Endothelial cell (in vitro differentiated cells): ENCODE measurements around the gene KRT71. TPM values are rescaled to one million over a fixed set of nuclear protein-coding genes. Genes with fewer than 3 reads are reported as not detected.

Experiments used
- DNase-seq: peaks from one replicate; pipeline ENCODE4 v3.0.0; 2021; ENCODE audit warnings: low spot score
- H3K27ac Mint-ChIP-seq: one replicate; pipeline ENCODE4 v1.8.0; 2021; ENCODE audit warnings: mixed read lengths, inconsistent platforms; ENCODE audit not compliant: unreplicated experiment
- H3K27me3 Mint-ChIP-seq: one replicate; pipeline ENCODE4 v1.8.0; 2021; ENCODE audit warnings: mild to moderate bottlenecking, moderate library complexity, mixed read lengths, inconsistent platforms; ENCODE audit not compliant: unreplicated experiment
- H3K36me3 Mint-ChIP-seq: one replicate; pipeline ENCODE4 v1.8.0; 2021; ENCODE audit warnings: mild to moderate bottlenecking, low read depth, mixed read lengths, inconsistent platforms; ENCODE audit not compliant: unreplicated experiment
- H3K4me1 Mint-ChIP-seq: one replicate; pipeline ENCODE4 v1.8.0; 2021; ENCODE audit warnings: mild to moderate bottlenecking, mixed read lengths, inconsistent platforms; ENCODE audit not compliant: unreplicated experiment
- H3K4me3 Mint-ChIP-seq: one replicate; pipeline ENCODE4 v1.8.0; 2021; ENCODE audit warnings: mild to moderate bottlenecking, mixed read lengths, inconsistent platforms; ENCODE audit not compliant: unreplicated experiment
- H3K9me3 Mint-ChIP-seq: one replicate; pipeline ENCODE4 v1.8.0; 2021; ENCODE audit warnings: mixed read lengths, inconsistent platforms; ENCODE audit not compliant: unreplicated experiment
- CTCF ChIP-seq: fragments of 200-600 bp; sonication (generic); IDR thresholded peaks from one replicate; pipeline ENCODE4 v1.5.0; 2021; ENCODE audit warnings: antibody characterized with exemption; ENCODE audit not compliant: unreplicated experiment
- total RNA-seq: library from RNA; stranded (reverse); fragmentation: NEBNext Ultra II Directional; extraction: Animal tissue kit (Norgen Biotek cat#: 25700); gene quantifications from one replicate; pipeline ENCODE4 v1.2.1, GENCODE V29; 2021; ENCODE audit not compliant: unreplicated experiment

The KRT71 gene
- total RNA-seq, 1 donor from 2014 or later: not detected

- H3K4me3 Mint-ChIP-seq: no peak overlapping the region
Observed at GRCh38 chr12:52551216-52551865, 1.6 kb downstream of the KRT71 start.

GRCh38 chr12:52546126-52546525, 6.8 kb downstream of the KRT71 start:
- Mint-ChIP-seq H3K36me3 (no peaks in the 10 kb centered on the region), H3K9me3 (no peaks in the 10 kb centered on the region), H3K27ac (no peak overlapping the region), H3K4me3 (no peak overlapping the region), H3K27me3 (peaks cover 4% of the 10 kb centered on the region), H3K4me1 (no peaks in the 10 kb centered on the region)
- no peak for DNase-seq
- no peak for TF ChIP-seq CTCF

More at GRCh38 chr12:52551216-52551865, 1.6 kb downstream of the KRT71 start:
- H3K27me3 Mint-ChIP-seq: peaks cover 9% of the 10 kb centered on the region
- H3K9me3 Mint-ChIP-seq: no peaks in the 10 kb centered on the region
- TF ChIP-seq CTCF: no peak
- no peak for DNase-seq
- H3K36me3 Mint-ChIP-seq: no peaks in the 10 kb centered on the region
- no peaks in the 10 kb centered on the region for H3K4me1 Mint-ChIP-seq
- no peak overlapping the region for H3K27ac Mint-ChIP-seq

GRCh38 chr12:52543985-52544883, 8.7 kb downstream of the KRT71 start:
- peaks cover 4% of the 10 kb centered on the region for H3K27me3 Mint-ChIP-seq
- DNase-seq: no peak
- no peaks in the 10 kb centered on the region for H3K36me3 Mint-ChIP-seq
- no peak overlapping the region for H3K4me3 Mint-ChIP-seq
- H3K4me1 Mint-ChIP-seq: no peaks in the 10 kb centered on the region
- no peak for TF ChIP-seq CTCF
- H3K27ac Mint-ChIP-seq: no peak overlapping the region
- H3K9me3 Mint-ChIP-seq: no peaks in the 10 kb centered on the region

GRCh38 chr12:52542785-52543318, 10.1 kb downstream of the KRT71 start:
- Mint-ChIP-seq H3K36me3 (no peaks in the 10 kb centered on the region), H3K27me3 (peaks cover 2% of the 10 kb centered on the region), H3K4me1 (no peaks in the 10 kb centered on the region), H3K9me3 (no peaks in the 10 kb centered on the region), H3K27ac (no peak overlapping the region), H3K4me3 (no peak overlapping the region)
- no peak for DNase-seq
- no peak for TF ChIP-seq CTCF
